HAP-1 (cell line): ENCODE results near the gene GRSF1.
"Not testable (repeated sequence)": the region's sequence is repeated elsewhere in the genome, so short reads cannot be mapped to it uniquely, and the experiment has no call there.

ENCODE experiments used
- DNase-seq, 2 experiments: peaks; one replicate each; pipeline ENCODE4 v3.0.0-alpha.2; 2016 to 2020; ENCODE audit warnings: low spot score in 2 of 2
- H3K27me3 ChIP-seq: fragments of 250-450 bp; sonication (Bioruptor Pico); 2 replicates; pipeline ENCODE4 v1.5.1; 2020; ENCODE audit warnings: low read depth, mild to moderate bottlenecking, moderate library complexity
- H3K36me3 ChIP-seq: fragments of 250-450 bp; sonication (Bioruptor Pico); replicated peaks from 2 replicates; pipeline ENCODE4 v1.5.1; 2020; ENCODE audit warnings: mild to moderate bottlenecking
- H3K4me1 ChIP-seq: fragments of 250-450 bp; sonication (Bioruptor Pico); 2 replicates; pipeline ENCODE4 v1.5.1; 2020; ENCODE audit warnings: mild to moderate bottlenecking
- H3K4me3 ChIP-seq: fragments of 250-450 bp; sonication (Bioruptor Pico); 2 replicates; pipeline ENCODE4 v1.5.1; 2020; ENCODE audit warnings: mild to moderate bottlenecking, moderate library complexity
- H3K9me3 ChIP-seq: fragments of 250-450 bp; sonication (Bioruptor Pico); 2 replicates; pipeline ENCODE4 v1.5.1; 2020; ENCODE audit warnings: mild to moderate bottlenecking, moderate library complexity
- in situ Hi-C: fragments of 300-500 bp; cut with MboI; formaldehyde crosslinking; loops from 3 replicates; pipeline ENCODE4 v1.14.3; 2020; ENCODE audit warnings: low sequenced_read_pairs, inconsistent platforms, mixed read lengths

The GRSF1 gene

DNA sequence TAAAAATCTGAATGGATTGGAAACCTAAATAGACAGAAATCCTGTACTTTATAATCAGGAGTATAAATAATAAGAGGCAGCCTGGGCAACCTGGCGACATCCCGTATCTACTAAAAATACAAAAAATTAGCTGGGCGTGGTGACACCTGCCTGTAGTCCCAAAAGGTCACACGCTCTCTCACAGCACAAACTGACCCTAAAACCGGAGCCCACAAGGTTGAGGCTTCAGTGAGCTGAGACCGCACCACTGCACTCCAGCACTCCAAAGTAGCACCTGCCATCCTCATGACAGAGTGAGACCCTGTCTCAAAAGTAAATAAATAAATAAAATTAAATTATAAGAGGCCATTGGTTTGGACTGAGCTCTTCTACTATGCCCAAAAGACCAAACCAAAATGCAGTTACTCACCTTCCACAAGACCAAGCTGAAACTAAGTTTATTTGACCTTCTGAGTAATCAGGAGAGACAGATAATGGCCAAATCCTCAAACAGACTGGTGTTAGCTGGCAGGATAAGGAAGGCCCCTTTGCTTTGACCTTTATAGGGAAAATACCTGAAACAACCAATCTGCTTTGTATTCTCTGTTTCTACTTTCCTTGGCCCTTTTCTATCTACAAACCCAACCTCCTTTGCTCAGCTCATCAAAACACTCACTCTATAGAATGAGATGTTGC lies 3.2 kb upstream of the GRSF1 start:
- peaks cover 3% of the 10 kb centered on the region; the same call in 1 of the 2 replicates for H3K36me3 ChIP-seq
- H3K9me3 ChIP-seq: no peaks in the 10 kb centered on the region
- H3K27me3 ChIP-seq: no peaks in the 10 kb centered on the region
- H3K4me3 ChIP-seq: no peak overlapping the region
- DNase-seq: no peak
- peaks cover 14% of the 10 kb centered on the region for H3K4me1 ChIP-seq
- in situ Hi-C loops: no loop called here

DNA sequence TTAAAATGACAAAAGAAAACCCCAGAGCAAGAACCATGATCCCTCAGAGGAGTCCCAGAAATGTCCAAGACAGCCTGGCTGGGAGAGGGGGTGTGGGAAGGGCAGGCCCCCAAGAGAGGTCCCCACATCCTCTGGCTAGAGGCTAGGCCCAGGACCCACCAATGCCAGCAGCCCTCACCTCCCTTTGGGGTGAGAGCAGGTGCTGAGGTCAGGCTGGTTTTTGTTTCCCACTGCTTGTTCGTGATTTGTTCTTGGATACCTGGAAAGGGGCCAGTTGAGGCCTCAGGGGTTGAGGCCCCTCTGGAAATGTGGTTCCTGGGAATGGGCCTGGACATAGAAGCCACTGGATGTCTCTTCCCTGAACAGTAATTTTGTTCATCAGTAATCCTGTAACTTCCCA lies 2.3 kb upstream of the GRSF1 start:
- peaks cover 9% of the 10 kb centered on the region for H3K4me1 ChIP-seq
- no peaks in the 10 kb centered on the region for H3K9me3 ChIP-seq
- no peak for DNase-seq
- H3K27me3 ChIP-seq: no peaks in the 10 kb centered on the region
- in situ Hi-C loops: no loop called here
- H3K4me3 ChIP-seq: no peak overlapping the region
- peaks cover 3% of the 10 kb centered on the region; the same call in 1 of the 2 replicates for H3K36me3 ChIP-seq

DNA sequence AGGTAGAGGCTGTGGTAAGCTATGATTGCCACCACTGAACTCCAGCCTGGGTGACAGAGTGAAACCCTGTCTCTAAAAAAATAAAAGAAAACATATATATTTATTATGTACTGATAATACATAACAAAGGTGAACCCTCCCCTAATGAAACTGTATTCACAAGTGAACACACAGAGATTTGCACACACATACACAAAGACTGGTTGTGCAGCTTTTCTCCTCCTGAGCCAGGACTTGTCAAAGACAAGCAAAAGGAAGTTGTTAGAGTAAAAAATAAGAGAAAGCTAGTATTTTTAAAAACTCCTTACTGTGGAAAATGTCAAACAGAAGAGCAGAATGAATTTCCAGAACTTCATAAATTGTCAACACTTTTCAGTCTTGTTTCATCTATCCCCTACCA lies 1.5 kb upstream of the GRSF1 start:
- no peak for DNase-seq
- Histone ChIP-seq H3K36me3 (peaks cover 6% of the 10 kb centered on the region; the same call in 1 of the 2 replicates), H3K4me3 (no peak overlapping the region), H3K4me1 (peaks cover 17% of the 10 kb centered on the region), H3K9me3 (no peaks in the 10 kb centered on the region), H3K27me3 (no peaks in the 10 kb centered on the region)
- in situ Hi-C loops: no loop called here

DNA sequence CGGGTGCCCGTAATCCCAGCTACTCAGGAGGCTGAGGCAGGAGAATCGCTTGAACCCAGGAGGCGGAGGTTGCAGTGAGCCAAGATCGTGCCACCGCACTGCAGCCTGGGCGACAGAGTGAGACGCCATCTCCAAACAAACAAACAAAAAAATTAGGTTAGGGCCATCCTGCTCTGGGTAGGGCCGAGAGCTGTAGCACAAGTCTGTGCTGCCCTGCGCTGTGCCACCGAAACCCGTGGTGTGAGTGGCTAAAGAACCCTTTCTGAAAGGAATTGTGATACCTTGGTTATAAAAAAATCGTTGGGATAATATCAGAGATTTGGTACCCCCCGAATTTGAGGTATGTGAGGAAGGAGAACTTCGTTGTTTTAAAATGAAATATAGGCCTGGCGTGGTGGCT lies 941 bp upstream of the GRSF1 start:
- DNase-seq, in situ Hi-C loops, H3K27me3 ChIP-seq, H3K9me3 ChIP-seq, H3K4me3 ChIP-seq: not testable (repeated sequence)
- H3K4me1 ChIP-seq: peaks cover 22% of the 10 kb centered on the region
- peaks cover 10% of the 10 kb centered on the region; the same call in 1 of the 2 replicates for H3K36me3 ChIP-seq

DNA sequence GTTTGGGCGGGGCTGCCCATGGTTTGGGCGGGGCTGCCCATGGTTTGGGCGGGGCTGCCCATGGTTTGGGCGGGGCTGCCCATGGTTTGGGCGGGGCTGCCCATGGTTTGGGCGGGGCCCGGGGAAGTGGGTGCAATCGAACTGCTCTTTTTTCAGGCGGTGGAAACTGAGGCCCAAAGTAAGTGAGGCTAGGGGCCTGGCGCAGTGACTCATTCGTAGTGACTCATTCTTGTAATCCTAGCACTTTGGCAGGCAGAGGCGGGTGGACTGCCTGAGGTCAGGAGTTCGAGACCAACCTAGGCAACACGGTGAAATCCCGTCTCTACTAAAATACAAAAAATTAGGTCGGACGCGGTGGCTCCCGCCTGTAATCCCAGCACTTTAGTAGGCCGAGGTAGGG lies 447 bp upstream of the GRSF1 start:
- in situ Hi-C loops, H3K27me3 ChIP-seq, H3K9me3 ChIP-seq, H3K4me3 ChIP-seq: not testable (repeated sequence)
- H3K36me3 ChIP-seq: peaks cover 11% of the 10 kb centered on the region
- H3K4me1 ChIP-seq: peaks cover 22% of the 10 kb centered on the region
- DNase-seq: peak in 1 of 2 experiments; percentile 54

DNA sequence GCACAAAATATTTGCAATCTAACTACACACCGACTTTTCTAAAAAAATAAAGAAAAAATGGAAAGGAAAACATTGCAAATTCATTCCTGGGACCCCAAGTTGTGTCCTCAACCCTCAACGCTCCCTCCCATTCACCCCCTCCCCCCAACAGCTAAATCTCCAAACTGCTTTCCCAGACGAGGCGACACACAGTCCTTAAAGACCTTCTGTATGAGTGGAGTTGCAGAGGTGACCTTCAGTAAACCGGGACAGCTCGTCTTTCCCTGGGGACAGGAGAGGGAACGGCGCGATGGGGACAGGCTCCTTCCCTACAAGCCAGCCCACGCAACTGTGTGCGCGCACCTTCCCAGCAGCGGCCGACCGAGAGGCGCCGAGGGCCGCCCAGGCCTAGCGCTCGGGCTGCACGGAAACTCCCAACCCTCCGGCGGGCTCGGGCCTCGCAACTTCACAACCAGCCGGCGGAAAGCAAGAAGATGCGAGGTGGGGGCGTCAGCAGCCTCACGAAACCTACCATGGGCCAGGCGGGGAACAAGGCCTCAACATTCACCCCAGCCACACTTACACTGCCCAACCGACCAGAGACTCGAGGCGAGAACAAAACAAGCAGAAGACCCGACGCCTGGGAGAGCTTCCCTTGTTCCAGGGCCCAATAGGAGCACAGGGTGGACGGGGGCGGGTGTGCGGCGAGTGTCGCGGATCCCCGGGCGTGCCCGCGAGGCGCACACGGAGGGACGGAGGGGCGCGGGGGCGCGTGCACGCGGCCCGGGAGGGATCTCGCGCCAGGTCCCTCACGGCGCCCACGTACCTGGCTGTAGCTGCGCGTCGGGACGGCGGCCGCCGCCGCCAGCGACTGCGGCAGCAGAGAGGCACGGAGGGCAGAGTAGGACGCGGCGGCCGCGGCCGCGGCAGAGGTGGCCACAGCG lies 763 bp downstream of the GRSF1 start:
- peak overlapping the region; percentile 86 for H3K4me3 ChIP-seq
- no peaks in the 10 kb centered on the region for H3K27me3 ChIP-seq
- H3K4me1 ChIP-seq: peaks cover 22% of the 10 kb centered on the region
- peaks cover 23% of the 10 kb centered on the region for H3K36me3 ChIP-seq
- no peaks in the 10 kb centered on the region for H3K9me3 ChIP-seq
- DNase-seq: peak; percentile 46 to 68
- in situ Hi-C loops: no loop called here

DNA sequence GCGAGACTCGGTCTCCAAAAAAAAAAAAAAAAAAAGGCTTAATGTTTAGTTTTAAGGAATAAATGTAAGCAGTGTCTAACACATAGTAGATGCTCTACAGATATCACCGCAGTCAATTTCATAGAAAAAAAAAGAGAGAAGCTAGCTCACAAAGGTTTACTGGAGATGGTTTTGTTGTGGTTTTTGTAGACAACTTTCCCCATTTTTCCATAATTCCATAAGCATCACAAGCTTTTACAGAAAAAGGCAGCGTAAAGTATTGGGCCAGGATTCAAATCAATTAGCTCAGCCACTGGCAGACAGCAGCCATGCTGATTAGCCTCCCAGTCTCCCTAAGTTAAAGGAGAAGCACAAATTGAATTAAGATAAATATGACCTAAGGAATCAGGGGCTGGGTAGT lies 1.5 kb downstream of the GRSF1 start:
- no peaks in the 10 kb centered on the region for H3K27me3 ChIP-seq
- H3K9me3 ChIP-seq: no peaks in the 10 kb centered on the region
- peaks cover 22% of the 10 kb centered on the region for H3K4me1 ChIP-seq
- H3K36me3 ChIP-seq: peaks cover 30% of the 10 kb centered on the region
- DNase-seq: peak in 1 of 2 experiments; percentile 22
- in situ Hi-C loops: no loop called here
- H3K4me3 ChIP-seq: peak overlapping the region; percentile 86

DNA sequence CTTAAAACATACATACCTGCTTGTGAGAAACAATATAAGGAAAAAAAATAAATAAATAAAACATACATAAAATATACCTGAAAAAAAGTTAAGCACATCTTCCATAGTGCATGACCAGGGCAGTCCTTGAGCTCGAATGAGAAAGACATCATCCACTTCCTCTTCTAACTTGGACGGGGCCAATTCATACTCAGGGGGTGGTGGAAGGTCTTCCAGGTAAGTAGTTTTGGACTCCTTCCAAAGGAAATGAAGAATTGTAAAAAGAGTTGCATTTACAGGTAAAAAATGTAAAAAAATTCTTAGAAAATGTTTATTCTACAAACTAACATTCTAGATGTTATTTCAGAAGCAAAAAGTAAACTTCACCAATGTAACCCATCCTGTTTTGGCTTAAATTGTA lies 3.6 kb downstream of the GRSF1 start:
- Histone ChIP-seq H3K9me3 (no peaks in the 10 kb centered on the region), H3K4me1 (peaks cover 13% of the 10 kb centered on the region), H3K4me3 (0 out of 2 replicates have a peak overlapping the region, but pooled peaks have one; percentile 86), H3K27me3 (no peaks in the 10 kb centered on the region), H3K36me3 (peaks cover 51% of the 10 kb centered on the region)
- in situ Hi-C loops: no loop called here
- no peak for DNase-seq

DNA sequence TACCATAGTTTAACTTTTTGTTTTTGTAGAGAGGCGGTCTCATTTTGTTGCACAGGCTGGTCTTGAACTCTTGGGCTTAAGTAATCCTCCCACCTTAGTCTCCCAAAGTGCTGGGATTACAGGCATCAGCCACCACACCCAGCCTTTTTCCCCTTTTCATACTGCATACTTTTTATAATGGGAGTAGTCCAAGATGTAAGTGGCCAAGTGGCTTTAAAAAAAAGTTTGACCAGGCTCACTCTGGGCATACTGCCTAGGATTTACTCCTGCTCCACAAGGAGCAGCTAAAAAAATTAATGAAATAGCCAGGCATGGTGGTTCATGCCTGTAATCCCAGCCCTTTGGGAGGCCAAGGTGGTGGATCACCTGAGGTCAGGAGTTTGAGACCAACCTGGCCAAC lies 6.0 kb downstream of the GRSF1 start:
- in situ Hi-C loops: no loop called here
- Histone ChIP-seq H3K36me3 (peaks cover 72% of the 10 kb centered on the region), H3K9me3 (no peaks in the 10 kb centered on the region), H3K27me3 (no peaks in the 10 kb centered on the region), H3K4me3 (no peak overlapping the region), H3K4me1 (peaks cover 13% of the 10 kb centered on the region)
- DNase-seq: no peak

DNA sequence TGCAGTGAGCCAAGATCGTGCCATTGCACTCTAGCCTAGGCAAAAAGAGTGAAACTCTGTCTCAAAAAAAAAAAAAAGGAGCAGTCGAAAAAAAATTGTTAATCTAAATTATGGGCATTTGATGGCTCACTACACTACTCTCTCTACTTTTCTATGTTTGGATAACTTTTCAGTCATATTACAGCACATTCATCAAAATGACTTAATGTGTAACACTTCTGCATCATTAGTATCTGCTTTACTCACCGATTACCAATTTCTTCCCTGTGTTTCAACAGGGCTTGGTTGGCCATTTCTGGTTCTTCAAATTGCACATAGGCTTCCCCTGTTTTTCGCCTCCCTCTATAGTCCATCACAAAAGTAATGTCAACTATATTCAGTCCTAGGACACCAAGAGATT lies 8.4 kb downstream of the GRSF1 start:
- peaks cover 93% of the 10 kb centered on the region for H3K36me3 ChIP-seq
- H3K27me3 ChIP-seq: no peaks in the 10 kb centered on the region; the same call in 1 of the 2 replicates
- H3K4me3 ChIP-seq: no peak overlapping the region
- in situ Hi-C loops: no loop called here
- no peak for DNase-seq
- H3K4me1 ChIP-seq: peaks cover 6% of the 10 kb centered on the region
- no peaks in the 10 kb centered on the region for H3K9me3 ChIP-seq

DNA sequence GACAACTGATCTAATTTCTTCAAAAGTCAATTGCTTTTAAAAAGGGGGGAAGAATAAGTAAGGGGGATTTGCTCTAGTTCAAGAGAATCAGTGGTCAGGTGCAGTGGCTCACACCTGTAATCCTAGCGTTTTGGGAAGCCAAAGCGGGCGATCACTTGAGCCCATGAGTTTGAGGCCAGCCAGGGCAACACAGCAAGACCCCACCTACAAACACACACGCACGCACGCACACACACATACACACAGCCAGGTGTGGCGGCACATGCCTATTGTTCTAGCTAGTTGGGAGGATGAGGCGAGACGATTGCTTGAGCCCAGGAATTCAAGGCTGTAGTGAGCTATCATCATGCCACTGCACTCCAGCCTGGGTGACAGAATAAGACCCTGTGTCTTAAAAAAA lies 9.6 kb downstream of the GRSF1 start:
- no peaks in the 10 kb centered on the region for H3K9me3 ChIP-seq
- DNase-seq: no peak
- H3K27me3 ChIP-seq: no peaks in the 10 kb centered on the region; the same call in 1 of the 2 replicates
- H3K36me3 ChIP-seq: peaks cover 99% of the 10 kb centered on the region
- in situ Hi-C loops: no loop called here
- no peaks in the 10 kb centered on the region for H3K4me1 ChIP-seq
- no peak overlapping the region for H3K4me3 ChIP-seq

DNA sequence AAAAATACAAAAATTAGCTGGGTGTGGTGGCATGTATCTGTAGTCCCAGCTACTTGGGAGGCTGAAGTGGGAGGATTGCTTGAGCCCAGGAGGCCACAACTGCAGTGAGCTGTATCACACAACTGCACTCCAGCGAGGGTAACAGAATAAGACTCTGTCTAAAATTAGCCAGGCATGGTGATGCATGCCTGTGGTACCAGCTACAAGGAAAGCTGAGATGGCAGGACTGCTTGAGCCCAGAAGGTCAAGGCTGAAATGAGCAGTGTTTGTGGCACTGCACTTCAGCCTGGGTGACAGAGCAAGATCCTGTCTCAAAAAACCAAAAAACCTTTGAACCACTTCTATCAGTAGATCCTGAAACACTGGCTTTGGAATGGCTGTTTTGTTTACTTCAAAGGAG lies 10.2 kb downstream of the GRSF1 start:
- no peaks in the 10 kb centered on the region for H3K4me1 ChIP-seq
- H3K4me3 ChIP-seq: no peak overlapping the region
- no peaks in the 10 kb centered on the region for H3K9me3 ChIP-seq
- H3K27me3 ChIP-seq: no peaks in the 10 kb centered on the region; the same call in 1 of the 2 replicates
- in situ Hi-C loops: no loop called here
- peaks cover 99% of the 10 kb centered on the region for H3K36me3 ChIP-seq
- no peak for DNase-seq

DNA sequence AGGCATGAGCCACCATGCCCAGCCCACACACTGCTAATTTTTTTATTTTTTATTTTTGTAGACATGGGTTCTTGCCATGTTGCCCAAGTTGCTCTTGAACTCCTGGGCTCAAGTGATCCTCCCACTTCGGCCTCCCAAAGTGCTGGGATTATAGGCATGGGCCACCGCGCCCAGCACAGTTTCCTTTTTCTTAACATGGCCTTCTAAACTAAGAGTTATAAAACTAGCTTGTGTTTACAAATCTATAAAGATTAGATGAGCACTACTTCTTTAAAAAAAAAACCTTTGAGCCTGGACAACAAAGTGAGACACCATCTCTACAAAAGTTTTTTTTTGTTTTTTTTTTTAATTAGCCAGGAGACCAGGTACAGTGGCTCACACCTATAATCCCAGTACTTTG lies 10.7 kb downstream of the GRSF1 start:
- Histone ChIP-seq H3K4me3 (no peak overlapping the region), H3K9me3 (no peaks in the 10 kb centered on the region), H3K4me1 (no peaks in the 10 kb centered on the region), H3K36me3 (peaks cover 99% of the 10 kb centered on the region), H3K27me3 (no peaks in the 10 kb centered on the region; the same call in 1 of the 2 replicates)
- in situ Hi-C loops: no loop called here
- DNase-seq: no peak

DNA sequence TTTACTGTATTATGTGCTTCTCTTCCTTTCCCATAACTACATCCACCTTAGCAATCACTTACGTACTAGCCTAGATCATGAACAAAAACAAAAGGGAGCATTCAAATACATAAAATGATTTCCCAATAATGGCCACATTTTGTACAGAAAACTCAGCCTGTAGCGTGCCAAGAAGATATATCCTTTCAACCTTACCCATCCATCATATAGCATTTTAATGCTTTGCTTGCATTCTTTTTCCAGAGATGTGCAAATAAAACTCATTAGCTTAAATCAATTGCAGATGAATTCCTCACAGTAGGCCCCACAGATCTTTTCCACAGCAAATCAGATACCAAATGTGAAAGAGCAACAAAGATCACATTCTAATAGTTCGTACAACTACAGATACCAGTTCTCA lies 20.8 kb downstream of the GRSF1 start:
- in situ Hi-C loops: no loop called here
- H3K36me3 ChIP-seq: peaks cover 44% of the 10 kb centered on the region
- no peaks in the 10 kb centered on the region for H3K9me3 ChIP-seq
- H3K4me3 ChIP-seq: no peak overlapping the region
- H3K27me3 ChIP-seq: no peaks in the 10 kb centered on the region
- DNase-seq: no peak
- no peaks in the 10 kb centered on the region; the same call in 1 of the 2 replicates for H3K4me1 ChIP-seq
